Hepatocyte (in vitro differentiated cells): ENCODE results near the gene FABP1. TPM values are rescaled to one million over a fixed set of nuclear protein-coding genes. Genes with fewer than 3 reads are reported as not detected.

Source experiments
- DNase-seq: peaks from one replicate; pipeline ENCODE4 v3.0.0-alpha.2; 2016; ENCODE audit warnings: low spot score
- H2AFZ ChIP-seq: fragments of 200-600 bp; sonication (generic); 2 replicates; pipeline ENCODE4 v1.6.0; 2016; ENCODE audit warnings: antibody characterized with exemption, mild to moderate bottlenecking
- H3K27ac ChIP-seq: fragments of 200-600 bp; sonication (generic); 2 replicates; pipeline ENCODE4 v1.5.1; 2016; ENCODE audit warnings: mild to moderate bottlenecking
- H3K27me3 ChIP-seq: fragments of 200-600 bp; sonication (generic); 2 replicates; pipeline ENCODE4 v1.6.1; 2016
- H3K36me3 ChIP-seq: fragments of 200-600 bp; sonication (generic); replicated peaks from 2 replicates; pipeline ENCODE4 v1.5.1; 2016; ENCODE audit warnings: low read depth; ENCODE audit not compliant: insufficient read depth
- H3K4me1 ChIP-seq: fragments of 200-600 bp; sonication (generic); 2 replicates; pipeline ENCODE4 v1.5.1; 2016; ENCODE audit warnings: mild to moderate bottlenecking, moderate library complexity; ENCODE audit not compliant: insufficient read depth
- H3K4me2 ChIP-seq: fragments of 200-600 bp; sonication (generic); 2 replicates; pipeline ENCODE4 v1.6.0; 2016
- H3K4me3 ChIP-seq: fragments of 200-600 bp; sonication (generic); 2 replicates; pipeline ENCODE4 v1.5.1; 2016; ENCODE audit warnings: mild to moderate bottlenecking
- H3K79me2 ChIP-seq: fragments of 200-600 bp; sonication (generic); 2 replicates; pipeline ENCODE4 v1.6.0; 2017; ENCODE audit warnings: mild to moderate bottlenecking
- H3K9me2 ChIP-seq: fragments of 200-600 bp; sonication (generic); replicated peaks from 2 replicates; pipeline ENCODE4 v1.6.0; 2017; ENCODE audit warnings: mild to moderate bottlenecking; ENCODE audit not compliant: insufficient read depth
- H3K9me3 ChIP-seq: fragments of 200-600 bp; sonication (generic); 2 replicates; pipeline ENCODE4 v1.5.1; 2016; ENCODE audit warnings: low read depth, mild to moderate bottlenecking
- H4K20me1 ChIP-seq: fragments of 200-600 bp; sonication (generic); 2 replicates; pipeline ENCODE4 v1.6.0; 2016; ENCODE audit warnings: mild to moderate bottlenecking; ENCODE audit not compliant: insufficient read depth, poor library complexity, severe bottlenecking
- EZH2 ChIP-seq: fragments of 200-600 bp; sonication (generic); IDR thresholded peaks from 2 replicates; pipeline ENCODE4 v1.6.1; 2016; ENCODE audit warnings: antibody characterized with exemption, mild to moderate bottlenecking, borderline replicate concordance
- EZH2phosphoT487 ChIP-seq: fragments of 200-600 bp; sonication (generic); IDR thresholded peaks from one replicate; pipeline ENCODE4 v1.6.1; 2018; ENCODE audit warnings: antibody characterized with exemption, mild to moderate bottlenecking, low read depth, moderate library complexity; ENCODE audit not compliant: unreplicated experiment, severe bottlenecking
- WGBS: methylation state at CpG from one replicate; pipeline ENCODE4 v1.1.6; 2016; ENCODE audit warnings: low lambda C conversion rate; ENCODE audit errors: missing lambda C conversion rate; 5-methylcytosine and 5-hydroxymethylcytosine counted together
- polyA plus RNA-seq: library from polyadenylated mRNA; unstranded; fragments of >200 nt; fragmentation: Nextera tagmentation; extraction: Ambion mirVana; gene quantifications from 2 replicates; pipeline ENCODE4 v1.2.1, GENCODE V29; 2016
- total RNA-seq: library from RNA; depleted of rRNA; stranded (reverse); fragments of >200 nt; gene quantifications from 2 replicates; pipeline ENCODE4 v1.2.3, GENCODE V29; 2014
- TF ChIP-seq, protein P1 (sequence below): fragments of 200-600 bp; sonication (generic); IDR thresholded peaks from 2 replicates; pipeline ENCODE4 v1.5.1; 2016; ENCODE audit warnings: antibody characterized with exemption, mild to moderate bottlenecking; ENCODE audit not compliant: poor library complexity

FABP1 gene
- total and polyA plus RNA-seq, 2 experiments from 2014 or later: 165 to 763 TPM

DNA sequence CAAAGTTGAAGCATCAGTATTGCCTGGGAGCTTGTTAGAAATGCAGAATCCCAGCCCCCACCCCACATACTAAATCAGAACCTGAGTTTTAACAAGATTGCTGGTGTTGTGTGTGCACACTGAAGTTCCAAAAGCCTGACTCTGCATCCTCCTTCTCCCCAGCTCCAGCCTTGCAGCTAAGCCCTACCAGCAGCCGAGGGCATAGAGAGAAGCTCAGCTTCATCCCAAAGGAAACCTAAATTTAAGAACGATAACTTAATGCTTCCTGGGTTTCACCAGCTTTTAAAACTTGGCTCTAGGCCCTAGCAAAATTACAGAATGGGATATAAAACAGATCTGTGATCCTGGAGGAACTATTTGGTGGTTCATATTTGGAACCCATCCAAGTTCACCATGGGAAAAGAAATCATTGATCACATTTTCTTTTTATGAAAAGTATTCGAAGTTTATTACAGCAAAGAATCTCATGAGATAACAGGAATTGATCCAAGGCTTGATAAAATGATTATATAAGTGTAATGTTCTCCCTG, 49.2 kb downstream of the FABP1 start:
- 51% methylated on average over 3 of the region's 3 CpGs for WGBS
- H3K4me1 ChIP-seq: no peaks in the 10 kb centered on the region
- H2AFZ ChIP-seq: no peak overlapping the region
- H3K9me2 ChIP-seq: no peaks in the 10 kb centered on the region
- H4K20me1 ChIP-seq: no peaks in the 10 kb centered on the region
- H3K36me3 ChIP-seq: no peaks in the 10 kb centered on the region
- TF ChIP-seq, protein P1, sequence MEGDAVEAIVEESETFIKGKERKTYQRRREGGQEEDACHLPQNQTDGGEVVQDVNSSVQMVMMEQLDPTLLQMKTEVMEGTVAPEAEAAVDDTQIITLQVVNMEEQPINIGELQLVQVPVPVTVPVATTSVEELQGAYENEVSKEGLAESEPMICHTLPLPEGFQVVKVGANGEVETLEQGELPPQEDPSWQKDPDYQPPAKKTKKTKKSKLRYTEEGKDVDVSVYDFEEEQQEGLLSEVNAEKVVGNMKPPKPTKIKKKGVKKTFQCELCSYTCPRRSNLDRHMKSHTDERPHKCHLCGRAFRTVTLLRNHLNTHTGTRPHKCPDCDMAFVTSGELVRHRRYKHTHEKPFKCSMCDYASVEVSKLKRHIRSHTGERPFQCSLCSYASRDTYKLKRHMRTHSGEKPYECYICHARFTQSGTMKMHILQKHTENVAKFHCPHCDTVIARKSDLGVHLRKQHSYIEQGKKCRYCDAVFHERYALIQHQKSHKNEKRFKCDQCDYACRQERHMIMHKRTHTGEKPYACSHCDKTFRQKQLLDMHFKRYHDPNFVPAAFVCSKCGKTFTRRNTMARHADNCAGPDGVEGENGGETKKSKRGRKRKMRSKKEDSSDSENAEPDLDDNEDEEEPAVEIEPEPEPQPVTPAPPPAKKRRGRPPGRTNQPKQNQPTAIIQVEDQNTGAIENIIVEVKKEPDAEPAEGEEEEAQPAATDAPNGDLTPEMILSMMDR: no peak
- TF ChIP-seq EZH2phosphoT487 (no peak), EZH2 (no peak)
- no peak overlapping the region for H3K4me2 ChIP-seq
- H3K79me2 ChIP-seq: no peaks in the 10 kb centered on the region
- H3K27me3 ChIP-seq: no peaks in the 10 kb centered on the region
- no peaks in the 10 kb centered on the region for H3K9me3 ChIP-seq
- no peak overlapping the region for H3K4me3 ChIP-seq
- H3K27ac ChIP-seq: no peak overlapping the region
- no peak for DNase-seq

DNA sequence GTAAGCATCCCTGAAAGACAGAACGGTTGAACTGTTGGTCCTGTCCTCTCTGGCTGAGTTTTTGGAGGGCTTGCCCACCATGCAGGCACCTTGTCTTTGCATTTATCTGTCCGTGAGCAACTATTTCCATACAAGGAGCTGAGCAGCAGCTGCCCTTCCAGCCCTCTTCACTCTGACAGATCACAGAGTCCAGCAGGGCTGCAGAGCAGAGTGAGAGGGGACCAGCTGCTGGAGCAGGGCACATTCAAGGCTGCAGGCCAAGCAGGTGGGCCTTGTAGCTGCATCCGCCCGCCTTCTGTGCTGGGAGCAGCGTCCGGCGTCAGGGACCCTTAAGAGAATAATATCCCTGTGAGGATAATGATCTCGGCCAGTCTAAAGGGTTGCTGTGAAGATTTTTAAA, 50.8 kb downstream of the FABP1 start:
- H3K4me3 ChIP-seq: no peak overlapping the region
- H3K9me2 ChIP-seq: no peaks in the 10 kb centered on the region
- no peak overlapping the region for H3K27ac ChIP-seq
- no peaks in the 10 kb centered on the region for H4K20me1 ChIP-seq
- TF ChIP-seq EZH2phosphoT487 (no peak), EZH2 (no peak)
- TF ChIP-seq, protein P1: no peak
- DNase-seq: no peak
- 93% methylated on average over 8 of the region's 8 CpGs for WGBS
- no peaks in the 10 kb centered on the region for H3K9me3 ChIP-seq
- H2AFZ ChIP-seq: no peak overlapping the region
- no peaks in the 10 kb centered on the region for H3K27me3 ChIP-seq
- no peaks in the 10 kb centered on the region for H3K79me2 ChIP-seq
- no peaks in the 10 kb centered on the region for H3K4me1 ChIP-seq
- no peaks in the 10 kb centered on the region for H3K36me3 ChIP-seq
- no peak overlapping the region for H3K4me2 ChIP-seq

DNA sequence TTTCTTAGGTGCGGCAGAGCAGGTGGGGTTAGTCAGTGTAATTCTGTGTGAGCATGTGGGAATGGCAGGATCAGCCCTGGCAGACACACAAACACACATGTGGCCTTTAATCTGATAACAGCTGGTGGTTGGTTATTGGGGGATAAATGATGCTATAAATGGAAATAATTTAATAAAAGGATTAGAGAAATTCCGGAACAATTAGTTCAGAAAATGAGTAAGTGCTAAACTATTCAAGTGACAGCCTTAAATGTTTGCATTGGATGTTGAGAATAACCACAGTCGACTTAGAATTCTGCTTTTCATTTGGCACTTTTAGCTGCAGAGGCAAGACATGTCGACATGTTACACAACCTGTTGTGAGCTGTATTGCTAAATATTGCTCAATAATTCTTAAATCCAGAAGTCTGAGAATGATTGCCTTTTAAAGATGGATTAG, 53.0 kb downstream of the FABP1 start:
- Histone ChIP-seq H3K27ac (peak overlapping the region; percentile 13), H2AFZ (no peak overlapping the region), H3K4me2 (no peak overlapping the region), H3K4me3 (no peak overlapping the region), H4K20me1 (no peaks in the 10 kb centered on the region), H3K9me2 (no peaks in the 10 kb centered on the region), H3K27me3 (no peaks in the 10 kb centered on the region), H3K9me3 (no peaks in the 10 kb centered on the region), H3K79me2 (no peaks in the 10 kb centered on the region), H3K36me3 (no peaks in the 10 kb centered on the region), H3K4me1 (no peaks in the 10 kb centered on the region)
- no peak for DNase-seq
- TF ChIP-seq EZH2 (no peak), EZH2phosphoT487 (no peak)
- TF ChIP-seq, protein P1: no peak
- WGBS: 47% methylated on average over 4 of the region's 4 CpGs

DNA sequence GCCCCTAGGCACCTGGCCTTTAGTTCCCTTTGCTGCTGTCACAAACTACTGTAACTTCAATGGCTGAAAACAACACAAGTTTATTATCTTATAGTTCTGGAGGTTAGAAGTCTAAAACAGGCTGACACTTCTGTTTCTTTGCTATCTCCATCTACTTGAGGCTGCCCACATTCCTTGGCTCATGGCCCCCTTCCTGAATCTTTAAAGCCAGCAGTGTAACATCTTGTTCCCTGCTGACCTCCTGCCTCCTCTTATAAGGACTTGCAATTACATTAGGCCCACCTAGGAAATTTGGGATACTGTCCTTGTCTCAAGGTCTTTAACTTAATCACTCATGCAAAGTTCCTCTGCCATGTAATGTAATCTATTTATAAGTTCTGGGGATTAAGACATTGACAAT, 53.7 kb downstream of the FABP1 start:
- Histone ChIP-seq H3K9me3 (no peaks in the 10 kb centered on the region), H3K27me3 (no peaks in the 10 kb centered on the region), H3K79me2 (no peaks in the 10 kb centered on the region), H3K4me2 (no peak overlapping the region), H3K9me2 (no peaks in the 10 kb centered on the region), H3K27ac (peak overlapping the region; percentile 13), H3K4me3 (no peak overlapping the region), H2AFZ (no peak overlapping the region), H3K36me3 (no peaks in the 10 kb centered on the region), H4K20me1 (no peaks in the 10 kb centered on the region), H3K4me1 (no peaks in the 10 kb centered on the region)
- no peak for DNase-seq
- no peak for TF ChIP-seq EZH2phosphoT487
- TF ChIP-seq EZH2: no peak
- TF ChIP-seq, protein P1: no peak
